GM12878 (cell line): ENCODE results near the gene TLNRD1. TPM values are rescaled to one million over a fixed set of nuclear protein-coding genes. Genes with fewer than 3 reads are reported as not detected.

Source experiments
- ASH2L ChIP-seq: fragments of 300-600, 200-600 bp; sonication (generic); IDR thresholded peaks from 2 replicates; pipeline ENCODE4 v1.6.1; 2017; ENCODE audit warnings: low read depth, mild to moderate bottlenecking, borderline replicate concordance
- ATF7 ChIP-seq: fragments of 450-650 bp; IDR thresholded peaks from 2 replicates; pipeline ENCODE4 v1.6.1; 2016; ENCODE audit warnings: low read depth, mild to moderate bottlenecking
- BACH1 ChIP-seq: fragments of 450-650 bp; IDR thresholded peaks from 2 replicates; pipeline ENCODE4 v1.6.1; 2017; ENCODE audit warnings: mild to moderate bottlenecking, borderline replicate concordance
- BRCA1 ChIP-seq: IDR thresholded peaks from 2 replicates; pipeline ENCODE4 v1.6.1; 2011; ENCODE audit warnings: low read depth, low read length, improper control_type of control experiment
- CEBPZ ChIP-seq: fragments of 150-350 bp; IDR thresholded peaks from 2 replicates; pipeline ENCODE4 v1.6.1; 2016; ENCODE audit warnings: low read depth, low read length
- EZH2 ChIP-seq: IDR thresholded peaks from 2 replicates; pipeline ENCODE4 v1.6.1; 2012; ENCODE audit warnings: low read depth, mild to moderate bottlenecking, control low read depth, inconsistent platforms, low read length, borderline replicate concordance; ENCODE audit not compliant: control insufficient read depth
- IRF3 ChIP-seq: fragments of 450-650 bp; IDR thresholded peaks from 2 replicates; pipeline ENCODE4 v1.6.1; 2014; ENCODE audit warnings: mild to moderate bottlenecking
- IRF4 ChIP-seq: IDR thresholded peaks from 2 replicates; pipeline ENCODE4 v1.6.1; 2011; ENCODE audit warnings: low read depth, low read length
- IRF5 ChIP-seq: fragments of 450-650 bp; IDR thresholded peaks from 2 replicates; pipeline ENCODE4 v1.6.1; 2017; ENCODE audit warnings: borderline replicate concordance
- KLF5 ChIP-seq: fragments of 450-650 bp; IDR thresholded peaks from 2 replicates; pipeline ENCODE4 v1.6.1; 2014; ENCODE audit warnings: mild to moderate bottlenecking; ENCODE audit not compliant: partially characterized antibody
- MYC ChIP-seq: IDR thresholded peaks from 2 replicates; pipeline ENCODE4 v1.6.1; 2011; ENCODE audit warnings: mild to moderate bottlenecking, low read length, moderate library complexity, inconsistent platforms; ENCODE audit not compliant: insufficient read depth, insufficient replicate concordance, insufficient read length, severe bottlenecking
- NFYA ChIP-seq: IDR thresholded peaks from 2 replicates; pipeline ENCODE4 v1.6.1; 2011; ENCODE audit warnings: low read depth, mild to moderate bottlenecking, low read length, improper control_type of control experiment, borderline replicate concordance
- NR2C1 ChIP-seq: fragments of 450-650 bp; IDR thresholded peaks from 2 replicates; pipeline ENCODE4 v1.6.1; 2017; ENCODE audit warnings: antibody characterized with exemption, mild to moderate bottlenecking, moderate library complexity
- PML ChIP-seq: IDR thresholded peaks from 2 replicates; pipeline ENCODE4 v1.6.1; 2012; ENCODE audit warnings: low read length, inconsistent platforms
- RCOR1 ChIP-seq: conservative IDR thresholded peaks from 2 replicates; pipeline ENCODE4 v1.6.1; 2012; ENCODE audit warnings: low read depth, low read length, improper control_type of control experiment
- RFX5 ChIP-seq: IDR thresholded peaks from 2 replicates; pipeline ENCODE4 v1.6.1; 2011; ENCODE audit warnings: low read depth, low read length, improper control_type of control experiment
- RUNX3 ChIP-seq: IDR thresholded peaks from 2 replicates; pipeline ENCODE4 v1.6.1; 2012; ENCODE audit warnings: low read length, inconsistent platforms
- SMAD1 ChIP-seq: fragments of 450-650 bp; IDR thresholded peaks from 2 replicates; pipeline ENCODE4 v1.6.1; 2018; ENCODE audit warnings: mild to moderate bottlenecking, low read depth; ENCODE audit not compliant: partially characterized antibody
- TARDBP ChIP-seq: IDR thresholded peaks from 2 replicates; pipeline ENCODE4 v1.6.1; 2016; ENCODE audit warnings: borderline replicate concordance
- YY1 ChIP-seq: IDR thresholded peaks from 2 replicates; pipeline ENCODE4 v1.6.1; 2011; ENCODE audit warnings: low read depth, mild to moderate bottlenecking, low read length
- ZBTB33 ChIP-seq: fragments of 450-650 bp; IDR thresholded peaks from 2 replicates; pipeline ENCODE4 v1.6.1; 2017; ENCODE audit warnings: mild to moderate bottlenecking
- ZNF217 ChIP-seq: fragments of 450-650 bp; IDR thresholded peaks from 2 replicates; pipeline ENCODE4 v1.6.1; 2017; ENCODE audit warnings: antibody characterized with exemption, mild to moderate bottlenecking
- ZNF384 ChIP-seq: IDR thresholded peaks from 2 replicates; pipeline ENCODE4 v1.6.1; 2012; ENCODE audit warnings: low read depth, mild to moderate bottlenecking, low read length, improper control_type of control experiment, borderline replicate concordance
- ZZZ3 ChIP-seq: IDR thresholded peaks from 2 replicates; pipeline ENCODE4 v1.6.1; 2011; ENCODE audit warnings: low read depth; ENCODE audit not compliant: control insufficient read depth, insufficient read length
- polyA plus RNA-seq, 11 experiments: library from polyadenylated mRNA; depleted of rRNA in 4 of 11; unstranded in 6 of 11; stranded (reverse) in 5 of 11; fragments of >200 nt; fragmentation: Nextera tagmentation in 4 of 11; fragmentation: Illumina TruSeq in 1 of 11; extraction: Ambion mirVana in 4 of 11; extraction: Trizol in 1 of 11; gene quantifications; 1 replicate in 1 of 11; 2 replicates in 10 of 11; pipeline versions ENCODE4 v1.2.1 to v1.2.3, GENCODE V29; 2011 to 2016; ENCODE audit warnings: inconsistent platforms in 2 of 11, missing spikeins in 2 of 11, low read depth in 1 of 11
- total RNA-seq, 4 experiments: library from RNA; depleted of rRNA in 3 of 4; stranded (reverse); fragments of >200 nt in 3 of 4; fragmentation: Illumina TruSeq in 1 of 4; extraction: Trizol in 1 of 4; gene quantifications; 2 replicates each; pipeline versions ENCODE4 v1.2.1 to v1.2.3, GENCODE V29; 2013 to 2021

The TLNRD1 gene
- total and polyA plus RNA-seq, 10 of the 15 experiments (the other 5 are each of a cell fraction or from before 2014, with no cell fraction given): 2.5 to 44.8 (median 9.1) TPM

- TF ChIP-seq ZNF217 (0 out of 2 replicates have a peak, but pooled peaks have one; percentile 12), SMAD1 (no peak), RUNX3 (peak; percentile 97), IRF4 (peak; percentile 99), PML (peak; percentile 77), ZZZ3 (no peak), TARDBP (no peak), EZH2 (no peak), MYC (peak; percentile 61), KLF5 (no peak), BRCA1 (no peak), CEBPZ (no peak), YY1 (no peak), RFX5 (no peak), BACH1 (peak; percentile 99), IRF3 (no peak), RCOR1 (0 out of 2 replicates have a peak, but pooled peaks have one; percentile 38), ATF7 (peak; percentile 96), NFYA (no peak), IRF5 (no peak), ZBTB33 (no peak), ASH2L (0 out of 2 replicates have a peak, but pooled peaks have one; percentile 80), ZNF384 (peak; percentile 64; the same call in 1 of the 2 replicates), NR2C1 (no peak)
Measured at GRCh38 chr15:81023483-81024264, 23.0 kb downstream of the TLNRD1 start (continued).
